Erythroblast (primary cell): Measurements from ENCODE around the gene SETD6.

Experiments used
- GATA1 ChIP-seq: IDR thresholded peaks from 2 replicates; pipeline ENCODE4 v1.6.1; 2011; ENCODE audit warnings: low read depth, mild to moderate bottlenecking, control low read depth, low read length, moderate library complexity
- POLR2A ChIP-seq: IDR thresholded peaks from 2 replicates; pipeline ENCODE4 v1.6.1; 2011; ENCODE audit warnings: mild to moderate bottlenecking, low read length

- TF ChIP-seq POLR2A: no peak
- no peak for TF ChIP-seq GATA1
Observed at GRCh38 chr16:58476791-58477190, 38.5 kb upstream of the SETD6 start.
